Measurements from ENCODE around the gene SORBS1. TPM values are rescaled to one million over a fixed set of nuclear protein-coding genes. Genes with fewer than 3 reads are reported as not detected.

The SORBS1 gene
- total and polyA plus RNA-seq, 9 of the 15 experiments (the other 6 are each of a cell fraction or from before 2014, with no cell fraction given) = 2.0 to 13.3 (median 6.5) TPM

DNA sequence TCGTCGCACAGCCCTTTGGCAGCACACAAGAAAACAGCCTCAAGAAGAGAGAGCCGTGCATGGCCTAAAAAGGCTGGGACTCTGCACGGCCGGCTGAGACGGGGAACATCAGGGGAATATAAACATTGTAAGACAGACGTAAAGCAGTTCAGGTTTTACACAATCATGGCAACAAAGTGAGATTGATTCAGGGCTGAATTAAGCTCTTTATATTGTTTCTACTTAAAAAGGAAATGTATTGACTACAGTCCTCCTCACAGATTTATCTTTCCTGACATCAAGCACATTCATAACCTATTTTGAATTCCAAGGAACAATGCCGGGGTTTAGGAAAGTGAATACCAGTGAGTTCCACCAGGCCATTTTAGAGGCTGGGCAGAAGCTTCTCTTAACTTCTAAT lies 25.2 kb downstream of the SORBS1 start:
- no TSS peak for BruUV-seq (replicated peaks)
- TF ChIP-seq ILK (tag; IDR thresholded peaks at IDR 0.05; ENCODE audit: borderline replicate concordance, low read depth) (no peak), ZNF668 (CRISPR knock-in tag; IDR thresholded peaks at IDR 0.05) (no peak), CXXC5 (CRISPR knock-in tag; IDR thresholded peaks at IDR 0.05) (no peak), SREBF2 (CRISPR knock-in tag; IDR thresholded peaks at IDR 0.05) (no peak), UBTF (IDR thresholded peaks at IDR 0.05; ENCODE audit: borderline replicate concordance in 1 of 2, low read depth in 2 of 2, low read length in 2 of 2) (no peak), ZNF589 (CRISPR knock-in tag; IDR thresholded peaks at IDR 0.05; ENCODE audit: low read depth) (no peak), TAF7 (tag; IDR thresholded peaks at IDR 0.05) (no peak), SAFB2 (IDR thresholded peaks at IDR 0.05; ENCODE audit: borderline replicate concordance, low read depth, low read length, severe bottlenecking) (no peak)
- no peak overlapping the region for H2AFZ ChIP-seq (ENCODE audit: low read depth, low read length)
- FAIRE-seq (no peak), ATAC-seq (no peak), DNase-seq (ENCODE audit: extremely low read depth in 1 of 4, low spot score in 3 of 4) (no peak)
- peaks cover 19% of the 10 kb centered on the region; the same call in 2 of the 3 replicates for H3K79me2 ChIP-seq (ENCODE audit: control insufficient read depth, insufficient read depth, low read length)
- no peak overlapping the region for H3K9ac ChIP-seq (ENCODE audit: insufficient read depth in 1 of 2, low read depth in 2 of 2, low read length in 2 of 2)
- peaks cover under 1% of the 10 kb centered on the region for H3K9me1 ChIP-seq (ENCODE audit: control insufficient read depth, insufficient read depth, low read length)
- H3K27ac ChIP-seq (ENCODE audit: extremely low read depth, low read depth, low read length) = no peak overlapping the region
- no peak overlapping the region for H3K4me3 ChIP-seq
- no peaks in the 10 kb centered on the region for H4K20me1 ChIP-seq (replicated peaks; ENCODE audit: control insufficient read depth, insufficient read depth, low read length)
- POLR2A ChIA-PET = interaction anchor here (1.1 to 1.3 kb wide), 2 partner anchors 9 to 23 kb away, joined by 3 read pairs; no protein-coding TSS in a partner anchor
- in situ Hi-C loops (cut with MboI) (no loop called here), intact Hi-C loops (cut with micrococcal nuclease) (no loop called here)
- CTCF ChIA-PET (ENCODE audit: low intra/inter-chr PET ratio) = no interaction called here
- peaks cover 27 to 62% of the 10 kb centered on the region in 2 experiments for H3K4me1 ChIP-seq (replicated peaks in 1 of 2; ENCODE audit: control insufficient read depth in 2 of 2, insufficient read depth in 2 of 2, low read length in 2 of 2)
- no peaks in the 10 kb centered on the region for H3K27me3 ChIP-seq (ENCODE audit: control insufficient read depth in 2 of 2, insufficient read depth in 2 of 2, low read length in 2 of 2)
- H3K9me3 ChIP-seq (replicated peaks; ENCODE audit: control insufficient read depth, insufficient read depth, low read depth, low read length) = no peaks in the 10 kb centered on the region
- no peaks in the 10 kb centered on the region; the same call in 2 of the 3 replicates for H3K36me3 ChIP-seq (ENCODE audit: control insufficient read depth, insufficient read depth, low read length)
- 80% methylated on average over 8 of the region's 8 CpGs for WGBS (ENCODE audit: insufficient coverage, low coverage, missing lambda C conversion rate)
- no peak overlapping the region for H3K4me2 ChIP-seq (ENCODE audit: insufficient read depth, low read length)
